K562 (cell line): ENCODE data around the gene LCLAT1. TPM values are rescaled to one million over a fixed set of nuclear protein-coding genes. Genes with fewer than 3 reads are reported as not detected.

ENCODE experiments used
- CEBPZ ChIP-seq: fragments of 150-350 bp; IDR thresholded peaks from 2 replicates; pipeline ENCODE4 v1.6.1; 2014; ENCODE audit warnings: low read depth, mild to moderate bottlenecking, low read length, borderline replicate concordance
- NR2C2 ChIP-seq, 2 experiments: fragments of 200-800 bp in 1 of 2; sonication (Bioruptor generic) in 1 of 2; sonication (generic) in 1 of 2; formaldehyde crosslinking in 1 of 2; IDR thresholded peaks; 2 replicates each; pipeline versions ENCODE4 v1.6.1 to v1.8.0; 2016 to 2022; ENCODE audit warnings: mild to moderate bottlenecking in 1 of 2, missing compliant biosample characterization in 1 of 2, missing genetic modification characterization in 1 of 2, missing genetic modification reagents in 1 of 2
- TEAD1 ChIP-seq, 2 experiments: fragments of 450-650 bp in 1 of 2; sonication (generic) in 1 of 2; formaldehyde crosslinking; IDR thresholded peaks; 2 replicates each; pipeline versions ENCODE4 v1.4.0 to v1.8.0; 2020 to 2022; ENCODE audit warnings: mild to moderate bottlenecking in 2 of 2, missing genetic modification reagents in 1 of 2
- ZFX ChIP-seq: sonication (generic); formaldehyde crosslinking; IDR thresholded peaks from 2 replicates; pipeline ENCODE4 v1.8.0; 2022; ENCODE audit warnings: mild to moderate bottlenecking, missing genetic modification reagents, moderate library complexity
- ZNF232 ChIP-seq: sonication (generic); formaldehyde crosslinking; IDR thresholded peaks from 2 replicates; pipeline ENCODE4 v1.8.0; 2022; ENCODE audit warnings: mild to moderate bottlenecking, missing genetic modification reagents
- ZNF239 ChIP-seq: fragments of 250-450 bp; sonication (Bioruptor Pico); IDR thresholded peaks from 2 replicates; pipeline ENCODE4 v1.4.0; 2020; ENCODE audit warnings: mild to moderate bottlenecking
- ZNF408 ChIP-seq: fragments of 250-450 bp; sonication (Bioruptor Pico); IDR thresholded peaks from 2 replicates; pipeline ENCODE4 v1.4.0; 2020; ENCODE audit warnings: low read depth, mild to moderate bottlenecking, moderate library complexity
- polyA plus RNA-seq, 8 experiments: library from polyadenylated mRNA; depleted of rRNA in 4 of 8; stranded (reverse) in 5 of 8; unstranded in 3 of 8; fragments of >200 nt; fragmentation: Nextera tagmentation in 2 of 8; fragmentation: Illumina TruSeq in 1 of 8; extraction: Ambion mirVana in 2 of 8; extraction: Trizol in 1 of 8; gene quantifications; 2 replicates each; pipeline versions ENCODE4 v1.2.1 to v1.2.3, GENCODE V29; 2011 to 2014; ENCODE audit warnings: inconsistent platforms in 1 of 8, missing spikeins in 1 of 8
- total RNA-seq, 7 experiments: library from RNA; depleted of rRNA in 6 of 7; stranded (reverse); fragments of >200 nt in 6 of 7; fragmentation: Illumina TruSeq in 2 of 7; extraction: Trizol in 2 of 7; gene quantifications; 2 replicates each; pipeline versions ENCODE4 v1.2.1 to v1.2.3, GENCODE V29; 2011 to 2021; ENCODE audit warnings: low replicate concordance in 1 of 7
- TF ChIP-seq, protein P1 (sequence below): sonication (generic); formaldehyde crosslinking; IDR thresholded peaks from 2 replicates; pipeline ENCODE4 v1.8.1; 2023; ENCODE audit warnings: missing genetic modification reagents, mild to moderate bottlenecking, borderline replicate concordance
- TF ChIP-seq, protein P2 (sequence below): fragments of 450-650 bp; formaldehyde crosslinking; IDR thresholded peaks from 2 replicates; pipeline ENCODE4 v1.4.0; 2020; ENCODE audit warnings: mild to moderate bottlenecking, moderate library complexity
- TF ChIP-seq, protein P3 (sequence below), 2 experiments: fragments of 450-650 bp; IDR thresholded peaks; 2 replicates each; pipeline ENCODE4 v1.6.1; 2018; ENCODE audit warnings: mild to moderate bottlenecking in 2 of 2, low read depth in 1 of 2; ENCODE audit not compliant: partially characterized antibody in 2 of 2

The LCLAT1 gene
- total and polyA plus RNA-seq, 9 of the 15 experiments (the other 6 are each of a cell fraction or from before 2014, with no cell fraction given), result 8.9 to 63.3 (median 25.4) TPM

- TF ChIP-seq, protein P1, sequence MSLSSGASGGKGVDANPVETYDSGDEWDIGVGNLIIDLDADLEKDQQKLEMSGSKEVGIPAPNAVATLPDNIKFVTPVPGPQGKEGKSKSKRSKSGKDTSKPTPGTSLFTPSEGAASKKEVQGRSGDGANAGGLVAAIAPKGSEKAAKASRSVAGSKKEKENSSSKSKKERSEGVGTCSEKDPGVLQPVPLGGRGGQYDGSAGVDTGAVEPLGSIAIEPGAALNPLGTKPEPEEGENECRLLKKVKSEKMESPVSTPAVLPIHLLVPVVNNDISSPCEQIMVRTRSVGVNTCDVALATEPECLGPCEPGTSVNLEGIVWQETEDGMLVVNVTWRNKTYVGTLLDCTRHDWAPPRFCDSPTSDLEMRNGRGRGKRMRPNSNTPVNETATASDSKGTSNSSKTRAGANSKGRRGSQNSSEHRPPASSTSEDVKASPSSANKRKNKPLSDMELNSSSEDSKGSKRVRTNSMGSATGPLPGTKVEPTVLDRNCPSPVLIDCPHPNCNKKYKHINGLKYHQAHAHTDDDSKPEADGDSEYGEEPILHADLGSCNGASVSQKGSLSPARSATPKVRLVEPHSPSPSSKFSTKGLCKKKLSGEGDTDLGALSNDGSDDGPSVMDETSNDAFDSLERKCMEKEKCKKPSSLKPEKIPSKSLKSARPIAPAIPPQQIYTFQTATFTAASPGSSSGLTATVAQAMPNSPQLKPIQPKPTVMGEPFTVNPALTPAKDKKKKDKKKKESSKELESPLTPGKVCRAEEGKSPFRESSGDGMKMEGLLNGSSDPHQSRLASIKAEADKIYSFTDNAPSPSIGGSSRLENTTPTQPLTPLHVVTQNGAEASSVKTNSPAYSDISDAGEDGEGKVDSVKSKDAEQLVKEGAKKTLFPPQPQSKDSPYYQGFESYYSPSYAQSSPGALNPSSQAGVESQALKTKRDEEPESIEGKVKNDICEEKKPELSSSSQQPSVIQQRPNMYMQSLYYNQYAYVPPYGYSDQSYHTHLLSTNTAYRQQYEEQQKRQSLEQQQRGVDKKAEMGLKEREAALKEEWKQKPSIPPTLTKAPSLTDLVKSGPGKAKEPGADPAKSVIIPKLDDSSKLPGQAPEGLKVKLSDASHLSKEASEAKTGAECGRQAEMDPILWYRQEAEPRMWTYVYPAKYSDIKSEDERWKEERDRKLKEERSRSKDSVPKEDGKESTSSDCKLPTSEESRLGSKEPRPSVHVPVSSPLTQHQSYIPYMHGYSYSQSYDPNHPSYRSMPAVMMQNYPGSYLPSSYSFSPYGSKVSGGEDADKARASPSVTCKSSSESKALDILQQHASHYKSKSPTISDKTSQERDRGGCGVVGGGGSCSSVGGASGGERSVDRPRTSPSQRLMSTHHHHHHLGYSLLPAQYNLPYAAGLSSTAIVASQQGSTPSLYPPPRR (CRISPR knock-in tag), result no peak
- TF ChIP-seq CEBPZ (no peak), ZNF408 (CRISPR knock-in tag) (no peak), ZNF239 (CRISPR knock-in tag) (no peak), TEAD1 (CRISPR knock-in tag; IDR thresholded peaks at IDR 0.05) (peak in 1 of 2 experiments; percentile 85; a peak in 2 of 4 replicates), NR2C2 (CRISPR knock-in tag; IDR thresholded peaks at IDR 0.05) (peak; percentile 68), NR2C2 (tag; IDR thresholded peaks at IDR 0.05) (peak; percentile 92), ZNF232 (peak; percentile 86), ZFX (CRISPR knock-in tag) (peak; percentile 87)
- TF ChIP-seq, protein P2, sequence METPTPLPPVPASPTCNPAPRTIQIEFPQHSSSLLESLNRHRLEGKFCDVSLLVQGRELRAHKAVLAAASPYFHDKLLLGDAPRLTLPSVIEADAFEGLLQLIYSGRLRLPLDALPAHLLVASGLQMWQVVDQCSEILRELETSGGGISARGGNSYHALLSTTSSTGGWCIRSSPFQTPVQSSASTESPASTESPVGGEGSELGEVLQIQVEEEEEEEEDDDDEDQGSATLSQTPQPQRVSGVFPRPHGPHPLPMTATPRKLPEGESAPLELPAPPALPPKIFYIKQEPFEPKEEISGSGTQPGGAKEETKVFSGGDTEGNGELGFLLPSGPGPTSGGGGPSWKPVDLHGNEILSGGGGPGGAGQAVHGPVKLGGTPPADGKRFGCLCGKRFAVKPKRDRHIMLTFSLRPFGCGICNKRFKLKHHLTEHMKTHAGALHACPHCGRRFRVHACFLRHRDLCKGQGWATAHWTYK, result peak; percentile 66; the same call in 1 of the 2 replicates
- TF ChIP-seq, protein P3, sequence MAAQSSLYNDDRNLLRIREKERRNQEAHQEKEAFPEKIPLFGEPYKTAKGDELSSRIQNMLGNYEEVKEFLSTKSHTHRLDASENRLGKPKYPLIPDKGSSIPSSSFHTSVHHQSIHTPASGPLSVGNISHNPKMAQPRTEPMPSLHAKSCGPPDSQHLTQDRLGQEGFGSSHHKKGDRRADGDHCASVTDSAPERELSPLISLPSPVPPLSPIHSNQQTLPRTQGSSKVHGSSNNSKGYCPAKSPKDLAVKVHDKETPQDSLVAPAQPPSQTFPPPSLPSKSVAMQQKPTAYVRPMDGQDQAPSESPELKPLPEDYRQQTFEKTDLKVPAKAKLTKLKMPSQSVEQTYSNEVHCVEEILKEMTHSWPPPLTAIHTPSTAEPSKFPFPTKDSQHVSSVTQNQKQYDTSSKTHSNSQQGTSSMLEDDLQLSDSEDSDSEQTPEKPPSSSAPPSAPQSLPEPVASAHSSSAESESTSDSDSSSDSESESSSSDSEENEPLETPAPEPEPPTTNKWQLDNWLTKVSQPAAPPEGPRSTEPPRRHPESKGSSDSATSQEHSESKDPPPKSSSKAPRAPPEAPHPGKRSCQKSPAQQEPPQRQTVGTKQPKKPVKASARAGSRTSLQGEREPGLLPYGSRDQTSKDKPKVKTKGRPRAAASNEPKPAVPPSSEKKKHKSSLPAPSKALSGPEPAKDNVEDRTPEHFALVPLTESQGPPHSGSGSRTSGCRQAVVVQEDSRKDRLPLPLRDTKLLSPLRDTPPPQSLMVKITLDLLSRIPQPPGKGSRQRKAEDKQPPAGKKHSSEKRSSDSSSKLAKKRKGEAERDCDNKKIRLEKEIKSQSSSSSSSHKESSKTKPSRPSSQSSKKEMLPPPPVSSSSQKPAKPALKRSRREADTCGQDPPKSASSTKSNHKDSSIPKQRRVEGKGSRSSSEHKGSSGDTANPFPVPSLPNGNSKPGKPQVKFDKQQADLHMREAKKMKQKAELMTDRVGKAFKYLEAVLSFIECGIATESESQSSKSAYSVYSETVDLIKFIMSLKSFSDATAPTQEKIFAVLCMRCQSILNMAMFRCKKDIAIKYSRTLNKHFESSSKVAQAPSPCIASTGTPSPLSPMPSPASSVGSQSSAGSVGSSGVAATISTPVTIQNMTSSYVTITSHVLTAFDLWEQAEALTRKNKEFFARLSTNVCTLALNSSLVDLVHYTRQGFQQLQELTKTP (IDR thresholded peaks at IDR 0.05; ENCODE audit: low read depth in 1 of 2, partially characterized antibody in 2 of 2), result no peak
Observed at GRCh38 chr2:30447149-30448045, at the start of gene LCLAT1 (continued).
